HCT116 (cell line): ENCODE measurements around the gene PDE7B.

Source experiments
- CTCF ChIP-seq, 3 experiments: fragments of 200-600 bp in 1 of 3; sonication (generic) in 1 of 3; IDR thresholded peaks in 2 of 3; conservative IDR thresholded peaks in 1 of 3; 2 replicates each; pipeline ENCODE4 v1.5.1; 2012 to 2017; ENCODE audit warnings: low read depth in 2 of 3, low read length in 2 of 3, antibody characterized with exemption in 1 of 3, borderline replicate concordance in 1 of 3, control low read depth in 1 of 3, mild to moderate bottlenecking in 1 of 3, mixed read lengths in 1 of 3, mixed run types in 1 of 3, moderate library complexity in 1 of 3; ENCODE audit not compliant: insufficient read depth in 1 of 3
- EGR1 ChIP-seq: IDR thresholded peaks from 2 replicates; pipeline ENCODE4 v1.6.1; 2012; ENCODE audit warnings: low read depth
- EZH2 ChIP-seq: fragments of 200-600 bp; sonication (generic); IDR thresholded peaks from 2 replicates; pipeline ENCODE4 v1.6.1; 2017; ENCODE audit warnings: antibody characterized with exemption, mixed run types
- EZH2phosphoT487 ChIP-seq: fragments of 200-600 bp; IDR thresholded peaks from 2 replicates; pipeline ENCODE4 v1.6.1; 2018; ENCODE audit warnings: antibody characterized with exemption, borderline replicate concordance
- JUND ChIP-seq: IDR thresholded peaks from 2 replicates; pipeline ENCODE4 v1.6.1; 2012
- SIN3A ChIP-seq: IDR thresholded peaks from 2 replicates; pipeline ENCODE4 v1.6.1; 2012; ENCODE audit warnings: low read depth
- SP1 ChIP-seq: IDR thresholded peaks from 2 replicates; pipeline ENCODE4 v1.6.1; 2012; ENCODE audit warnings: low read depth
- TF ChIP-seq, protein P1 (sequence below): IDR thresholded peaks from 2 replicates; pipeline ENCODE4 v1.6.1; 2012; ENCODE audit warnings: low read depth

- TF ChIP-seq SP1, result no peak
- TF ChIP-seq SIN3A, result no peak
- TF ChIP-seq EZH2phosphoT487, result no peak
- TF ChIP-seq, protein P1, sequence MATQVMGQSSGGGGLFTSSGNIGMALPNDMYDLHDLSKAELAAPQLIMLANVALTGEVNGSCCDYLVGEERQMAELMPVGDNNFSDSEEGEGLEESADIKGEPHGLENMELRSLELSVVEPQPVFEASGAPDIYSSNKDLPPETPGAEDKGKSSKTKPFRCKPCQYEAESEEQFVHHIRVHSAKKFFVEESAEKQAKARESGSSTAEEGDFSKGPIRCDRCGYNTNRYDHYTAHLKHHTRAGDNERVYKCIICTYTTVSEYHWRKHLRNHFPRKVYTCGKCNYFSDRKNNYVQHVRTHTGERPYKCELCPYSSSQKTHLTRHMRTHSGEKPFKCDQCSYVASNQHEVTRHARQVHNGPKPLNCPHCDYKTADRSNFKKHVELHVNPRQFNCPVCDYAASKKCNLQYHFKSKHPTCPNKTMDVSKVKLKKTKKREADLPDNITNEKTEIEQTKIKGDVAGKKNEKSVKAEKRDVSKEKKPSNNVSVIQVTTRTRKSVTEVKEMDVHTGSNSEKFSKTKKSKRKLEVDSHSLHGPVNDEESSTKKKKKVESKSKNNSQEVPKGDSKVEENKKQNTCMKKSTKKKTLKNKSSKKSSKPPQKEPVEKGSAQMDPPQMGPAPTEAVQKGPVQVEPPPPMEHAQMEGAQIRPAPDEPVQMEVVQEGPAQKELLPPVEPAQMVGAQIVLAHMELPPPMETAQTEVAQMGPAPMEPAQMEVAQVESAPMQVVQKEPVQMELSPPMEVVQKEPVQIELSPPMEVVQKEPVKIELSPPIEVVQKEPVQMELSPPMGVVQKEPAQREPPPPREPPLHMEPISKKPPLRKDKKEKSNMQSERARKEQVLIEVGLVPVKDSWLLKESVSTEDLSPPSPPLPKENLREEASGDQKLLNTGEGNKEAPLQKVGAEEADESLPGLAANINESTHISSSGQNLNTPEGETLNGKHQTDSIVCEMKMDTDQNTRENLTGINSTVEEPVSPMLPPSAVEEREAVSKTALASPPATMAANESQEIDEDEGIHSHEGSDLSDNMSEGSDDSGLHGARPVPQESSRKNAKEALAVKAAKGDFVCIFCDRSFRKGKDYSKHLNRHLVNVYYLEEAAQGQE, result no peak
- TF ChIP-seq JUND, result no peak
- no peak for TF ChIP-seq EGR1
- no peak for TF ChIP-seq CTCF (IDR thresholded peaks at IDR 0.05 in 2 of 3, conservative IDR thresholded peaks at IDR 0.05 in 1 of 3; ENCODE audit: borderline replicate concordance in 1 of 3, insufficient read depth in 1 of 3, low read depth in 2 of 3, low read length in 2 of 3)
- no peak for TF ChIP-seq EZH2
Observed at GRCh38 chr6:136226674-136227377, 375.3 kb downstream of the PDE7B start.
